GM04503 (cell line): Measurements from ENCODE around the gene C12orf76.
"Not testable (repeated sequence)": the region's sequence is repeated elsewhere in the genome, so short reads cannot be mapped to it uniquely, and the experiment has no call there.

ENCODE experiments used
- DNase-seq: peaks from one replicate; pipeline ENCODE4 v3.0.0-alpha.2; 2012; ENCODE audit warnings: low read depth

Gene C12orf76

DNA sequence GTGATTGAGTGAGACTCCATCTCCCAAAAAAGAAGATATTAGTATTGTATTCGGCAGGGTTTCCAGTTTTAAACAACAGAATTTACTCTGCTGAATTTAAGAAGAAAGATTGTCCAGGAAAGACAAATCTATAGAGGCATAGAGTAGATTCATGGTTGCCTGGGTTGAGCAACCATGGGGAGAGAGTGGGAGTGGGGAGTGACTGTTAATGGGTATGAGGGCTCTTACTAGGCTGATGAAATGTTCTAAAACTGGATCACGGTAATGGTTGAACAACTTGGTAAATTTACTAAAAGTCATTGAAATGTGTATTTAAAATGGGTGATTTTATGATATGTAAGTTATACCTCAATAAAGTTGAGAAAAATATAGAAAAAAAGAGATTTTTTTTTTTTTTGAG is 13.9 kb upstream of the C12orf76 start:
- DNase-seq = no peak

DNA sequence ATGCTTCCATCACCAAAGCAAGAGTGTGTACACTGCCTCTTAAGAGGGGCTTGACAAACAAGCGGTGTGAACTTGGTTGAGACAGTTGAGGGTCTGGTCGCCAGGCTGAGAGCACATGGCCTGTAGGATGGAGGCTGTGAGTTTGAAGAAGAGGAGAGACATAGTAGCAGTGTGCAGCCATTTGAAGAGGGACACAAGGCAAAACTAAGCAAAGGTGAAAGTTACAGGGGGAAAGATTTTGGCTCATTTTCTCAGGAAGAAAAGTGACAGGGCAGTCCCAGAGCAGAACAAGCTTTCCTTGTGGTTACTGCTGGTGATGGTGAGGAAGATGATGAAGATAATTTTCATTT is 11.3 kb upstream of the C12orf76 start:
- DNase-seq = no peak

DNA sequence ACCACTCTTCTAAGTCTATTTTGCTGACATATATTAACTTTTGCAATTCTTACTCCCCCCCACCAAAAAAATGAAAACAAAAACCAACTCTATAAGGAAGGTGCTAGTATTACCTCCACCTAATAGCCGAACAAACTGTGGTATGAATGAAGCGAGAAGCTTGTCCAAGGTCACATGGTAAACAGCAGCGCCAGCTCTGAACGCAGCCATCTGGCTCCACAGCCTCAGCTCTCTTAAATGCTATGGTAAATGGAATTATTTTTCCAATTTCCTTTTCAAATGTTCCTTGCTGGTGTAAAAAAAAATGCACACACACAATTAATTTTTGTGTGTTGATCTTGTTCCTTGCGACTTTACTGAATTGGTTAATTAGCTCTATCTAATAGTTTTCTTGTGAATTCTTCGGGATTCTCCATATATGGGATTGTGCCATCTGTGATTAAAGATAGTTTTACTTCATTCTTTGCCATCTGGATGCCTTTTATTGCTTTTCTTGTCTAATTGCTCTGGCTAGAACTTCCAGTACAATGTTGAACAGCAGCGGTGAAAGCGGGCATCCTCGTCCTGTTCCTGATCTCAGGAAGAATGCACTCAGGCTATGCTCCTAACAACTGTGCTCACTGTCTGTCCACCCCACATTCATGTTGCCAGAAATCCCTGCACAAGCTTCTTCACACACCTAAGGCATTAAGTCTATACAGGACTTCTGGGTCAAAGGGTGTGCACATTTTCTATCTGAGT is 10.7 kb upstream of the C12orf76 start:
- no peak for DNase-seq

DNA sequence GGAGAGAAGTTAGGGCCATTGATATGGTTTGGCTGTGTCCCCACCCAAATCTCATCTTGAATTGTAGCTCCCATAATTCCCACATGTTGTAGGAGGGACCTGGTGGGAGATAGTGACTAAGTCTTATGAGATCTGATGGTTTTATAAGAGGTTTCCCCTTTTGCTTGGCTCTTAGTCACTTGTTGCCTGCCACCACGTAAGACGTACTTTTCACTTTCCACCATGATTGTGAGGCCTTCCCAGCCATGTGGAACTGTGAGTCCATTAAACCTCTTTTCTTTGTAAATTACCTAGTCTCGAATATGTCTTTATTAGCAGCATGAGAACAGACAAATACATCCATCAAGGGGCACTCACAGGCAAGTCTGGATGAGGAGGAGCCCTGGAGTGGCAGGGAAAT is 8.3 kb upstream of the C12orf76 start:
- not testable (repeated sequence) for DNase-seq

DNA sequence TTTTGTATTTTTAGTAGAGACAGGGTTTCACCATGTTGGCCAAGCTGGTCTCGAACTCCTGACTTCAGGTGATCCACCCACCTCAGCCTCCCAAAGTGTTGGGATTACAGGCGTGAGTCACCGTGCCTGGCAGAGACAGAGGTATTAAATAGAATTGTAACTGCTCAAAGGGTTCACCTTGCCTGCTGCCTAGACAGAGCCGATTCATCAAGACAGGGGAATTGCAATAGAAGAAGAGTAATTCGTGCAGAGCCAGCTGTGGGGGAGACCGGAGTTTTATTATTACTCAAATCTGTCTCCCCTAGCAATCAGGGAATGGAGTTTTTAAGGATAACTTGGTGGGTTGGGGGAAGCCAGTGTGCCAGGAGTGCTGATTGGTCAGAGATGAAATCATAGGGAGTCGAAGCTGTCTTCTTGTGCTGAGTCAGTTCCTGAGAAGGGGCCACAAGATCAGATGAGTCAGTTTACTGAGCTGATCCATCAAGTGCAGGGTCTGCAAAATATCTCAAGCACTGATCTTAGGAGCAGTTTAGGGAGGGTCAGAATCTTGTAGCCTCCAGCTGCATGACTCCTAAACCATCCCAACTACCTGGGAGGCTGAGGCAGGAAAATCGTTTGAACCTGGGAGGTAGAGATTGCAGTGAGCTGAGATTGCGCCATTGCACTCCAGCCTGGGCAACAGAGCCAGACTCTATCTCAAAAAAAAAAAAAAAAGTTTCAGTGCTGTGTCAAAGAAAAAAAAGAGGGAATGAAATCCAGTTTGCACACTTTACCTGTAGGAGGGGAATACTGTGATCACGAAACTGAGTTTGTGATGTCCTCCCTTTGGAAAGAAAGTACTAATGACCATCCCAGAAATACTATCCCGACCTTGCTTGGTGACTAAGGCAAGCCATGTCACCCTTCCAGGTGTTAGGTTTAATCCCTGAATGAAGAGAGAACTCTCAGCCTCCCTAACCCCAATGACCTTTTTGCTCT is 7.3 kb upstream of the C12orf76 start:
- DNase-seq = peak; percentile 38

DNA sequence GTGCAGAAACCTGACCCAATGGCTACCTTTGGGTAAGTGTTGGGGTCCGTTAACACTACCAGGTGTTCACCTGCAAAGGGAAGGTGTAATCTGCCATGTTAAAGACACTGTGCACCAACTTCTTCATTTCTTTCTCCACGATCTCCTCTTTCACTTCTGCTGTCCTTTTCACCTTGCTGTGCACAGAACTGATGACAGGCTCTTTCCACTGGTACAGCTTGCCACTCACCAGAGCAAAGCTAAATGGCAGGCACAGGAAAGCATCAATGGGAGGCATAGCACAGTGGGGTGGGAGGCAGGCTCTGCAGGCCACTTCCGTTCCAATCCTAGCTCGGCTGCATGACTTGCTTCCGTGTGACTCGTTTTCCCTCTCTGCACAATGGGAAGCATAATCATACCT is 2.6 kb upstream of the C12orf76 start:
- DNase-seq = no peak

DNA sequence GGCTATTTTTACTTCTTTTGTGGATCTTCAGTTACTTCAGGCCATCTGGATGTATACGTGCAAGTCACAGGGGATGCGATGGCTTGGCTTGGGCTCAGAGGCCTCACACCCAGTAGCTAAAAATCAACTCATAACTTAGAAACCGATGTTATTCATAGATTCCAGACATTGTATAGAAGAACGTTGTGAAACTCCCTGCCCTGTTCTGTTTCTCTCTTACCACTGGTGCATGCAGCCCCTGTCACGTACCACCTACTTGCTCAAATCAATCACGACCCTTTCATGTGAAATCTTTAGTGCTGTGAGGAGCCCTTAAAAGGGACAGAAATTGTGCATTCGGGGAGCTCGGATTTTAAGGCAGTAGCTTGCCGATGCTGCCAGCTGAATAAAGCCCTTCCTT is 1.3 kb upstream of the C12orf76 start:
- DNase-seq = not testable (repeated sequence)

DNA sequence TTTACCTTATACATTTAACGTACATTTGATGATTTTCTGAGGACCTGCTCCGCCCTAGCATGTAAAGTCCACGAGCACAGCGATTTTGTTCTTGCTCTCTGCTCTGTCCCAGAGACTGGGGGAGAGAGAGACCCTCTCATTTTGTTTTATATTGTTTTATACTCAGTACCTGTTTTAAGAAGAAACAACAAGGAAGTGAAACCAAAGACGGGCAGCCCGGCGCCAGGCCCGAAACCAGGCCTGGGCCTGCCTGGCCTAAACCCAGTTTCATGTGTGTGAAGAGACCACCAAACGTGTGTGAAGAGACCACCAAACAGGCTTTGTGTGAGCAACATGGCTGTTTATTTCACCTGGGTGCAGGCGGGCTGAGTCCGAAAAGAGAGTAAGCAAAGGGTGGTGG is 712 bp upstream of the C12orf76 start:
- DNase-seq = not testable (repeated sequence)

DNA sequence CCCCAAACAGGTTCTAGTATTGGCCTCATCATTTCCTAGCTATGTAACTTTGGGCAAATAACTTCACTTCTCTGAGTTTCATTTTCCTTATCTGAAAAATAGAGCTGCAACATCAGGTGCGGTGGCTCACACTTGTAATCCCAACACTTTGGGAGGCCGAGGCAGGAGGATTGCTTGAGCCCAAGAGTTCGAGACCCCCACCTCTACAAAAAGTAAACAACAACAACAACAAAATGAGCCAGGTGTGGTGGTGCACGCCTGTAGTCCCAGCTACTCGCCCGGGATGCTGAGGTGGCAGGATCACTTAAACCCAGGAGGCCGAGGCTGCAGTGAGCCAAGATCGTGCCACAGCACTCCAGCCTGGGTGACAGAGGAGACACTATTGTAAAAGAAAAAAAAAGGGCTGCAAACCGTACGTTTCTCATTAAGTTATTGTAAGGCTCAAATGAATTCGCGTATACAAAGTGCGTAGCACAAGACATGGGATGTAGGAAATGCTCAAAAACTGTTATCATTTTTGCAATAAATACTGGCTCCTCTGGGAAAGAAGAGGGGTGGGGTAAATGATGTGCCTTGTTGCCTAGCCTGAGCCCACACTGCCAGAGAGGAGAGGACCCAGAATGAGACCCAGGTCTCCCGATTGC is 903 bp downstream of the C12orf76 start:
- DNase-seq = no peak

DNA sequence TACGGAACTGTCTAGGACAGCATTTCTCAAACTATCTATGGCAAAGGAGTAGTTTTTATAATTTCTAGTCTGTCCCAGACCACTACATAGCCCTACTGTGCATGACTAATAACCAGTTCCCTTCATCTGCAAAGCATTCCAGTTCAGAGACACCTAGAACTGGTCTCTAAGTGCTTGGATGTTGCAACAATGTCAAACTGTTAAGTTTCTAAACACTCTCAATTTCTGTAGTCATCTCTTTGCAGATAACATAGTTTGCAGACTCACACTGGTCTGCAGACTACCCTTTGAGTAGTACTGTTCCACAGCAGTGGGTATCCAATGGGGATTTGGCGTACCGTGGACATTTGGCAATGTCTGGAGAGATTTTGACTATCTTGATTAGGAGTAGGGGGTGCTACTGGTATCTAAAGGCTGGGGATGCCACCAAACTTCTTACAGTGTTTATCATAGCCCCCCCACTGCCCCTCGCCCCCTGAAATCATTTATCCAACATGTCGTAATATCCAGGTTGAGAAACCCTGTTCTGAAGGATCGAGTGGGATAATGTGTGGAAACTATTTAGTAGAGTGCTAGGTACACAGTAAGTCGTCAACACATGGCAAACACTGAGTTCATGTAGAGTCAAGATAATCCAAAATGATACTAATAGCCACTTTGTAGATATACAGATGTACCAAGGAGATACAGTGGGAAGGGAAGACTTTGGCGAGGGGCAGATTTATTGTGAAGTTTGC is 1.7 kb downstream of the C12orf76 start:
- DNase-seq = no peak

DNA sequence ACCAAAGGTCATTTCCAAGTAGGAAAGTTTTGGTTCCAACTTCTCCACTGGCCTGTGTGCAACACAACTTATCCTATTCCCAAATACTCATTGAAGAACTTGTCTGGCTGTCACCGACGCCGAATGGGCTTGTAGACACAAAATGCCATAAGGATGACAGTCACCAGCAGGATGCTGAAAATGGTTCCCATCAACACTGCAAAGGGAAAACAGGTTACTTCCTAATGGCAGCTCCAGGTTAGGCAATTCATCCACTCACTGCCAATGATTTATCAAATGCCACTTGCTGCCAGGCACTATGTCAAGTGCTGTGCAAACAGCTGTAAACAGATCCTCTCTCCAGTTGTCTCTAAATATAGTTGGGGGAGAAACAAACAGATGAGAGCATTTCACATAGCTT is 6.1 kb downstream of the C12orf76 start:
- no peak for DNase-seq

DNA sequence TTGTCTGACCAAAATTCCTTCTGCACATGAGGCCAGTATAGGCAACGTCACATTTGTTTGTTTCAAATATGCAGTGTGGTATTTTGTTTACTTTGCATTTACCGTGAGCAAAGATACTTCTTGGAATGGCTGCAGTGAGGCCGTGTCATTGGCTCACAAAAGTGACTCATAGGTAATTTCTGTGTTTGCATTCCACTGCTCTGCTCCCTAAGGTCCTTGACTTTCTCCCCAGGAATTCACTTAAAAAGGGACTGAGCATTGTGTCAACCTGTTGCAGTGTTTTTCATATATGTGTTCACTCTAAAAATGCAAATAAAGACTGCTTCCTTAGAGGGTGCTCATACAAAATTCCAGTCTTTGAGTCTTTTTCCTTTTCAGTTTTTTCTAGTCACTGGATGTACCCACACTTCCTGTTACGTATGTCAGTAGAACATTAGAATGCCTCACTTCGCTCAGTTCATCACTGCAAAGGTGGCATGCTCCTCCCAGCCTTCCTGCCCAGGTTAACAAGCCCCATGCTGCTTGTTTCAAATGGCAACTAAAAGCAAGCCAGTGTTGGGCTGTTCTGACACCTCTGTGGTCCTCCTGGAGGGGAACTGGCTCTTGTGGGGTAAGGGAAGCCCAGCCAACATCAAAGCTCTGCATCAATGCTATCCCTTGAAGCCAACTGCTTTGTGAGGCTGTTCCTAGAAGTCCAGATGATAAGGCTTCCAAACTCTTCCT is 9.1 kb downstream of the C12orf76 start:
- peak; percentile 98 for DNase-seq

DNA sequence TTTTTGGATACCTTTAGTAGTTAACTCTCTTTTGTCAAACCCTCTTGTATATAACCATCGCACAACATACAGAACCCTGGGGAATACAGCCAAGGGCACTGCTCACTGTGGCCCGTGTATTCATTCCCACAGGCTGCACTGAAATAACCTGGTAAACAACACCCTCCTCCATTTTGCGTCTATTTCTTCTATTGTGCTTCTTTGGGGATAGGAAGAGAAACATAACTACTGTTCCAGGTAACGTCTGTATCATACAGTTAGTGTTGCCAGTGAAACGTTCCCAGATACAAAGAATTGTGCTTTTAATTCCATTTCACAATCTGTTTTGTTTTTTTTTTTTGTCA is 9.6 kb downstream of the C12orf76 start:
- DNase-seq = no peak

DNA sequence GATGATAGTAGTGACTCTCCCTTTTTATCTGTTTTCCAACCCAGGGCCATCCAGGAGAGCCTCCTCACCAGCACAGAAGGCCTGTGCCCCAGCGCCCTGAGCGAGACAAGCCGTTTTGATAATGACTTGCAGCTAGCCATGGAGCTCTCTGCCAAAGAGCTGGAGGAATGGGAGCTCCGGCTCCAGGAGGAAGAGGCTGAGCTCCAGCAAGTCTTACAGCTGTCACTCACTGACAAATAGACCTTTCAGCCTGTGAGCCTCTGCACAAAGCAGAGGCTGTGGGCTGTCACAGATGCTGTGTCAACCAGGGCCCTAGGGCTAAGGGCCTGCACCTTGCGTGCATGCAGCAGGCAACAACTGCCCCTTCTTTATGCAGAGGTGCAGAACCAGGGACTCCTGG is 11.0 kb downstream of the C12orf76 start:
- DNase-seq = no peak

DNA sequence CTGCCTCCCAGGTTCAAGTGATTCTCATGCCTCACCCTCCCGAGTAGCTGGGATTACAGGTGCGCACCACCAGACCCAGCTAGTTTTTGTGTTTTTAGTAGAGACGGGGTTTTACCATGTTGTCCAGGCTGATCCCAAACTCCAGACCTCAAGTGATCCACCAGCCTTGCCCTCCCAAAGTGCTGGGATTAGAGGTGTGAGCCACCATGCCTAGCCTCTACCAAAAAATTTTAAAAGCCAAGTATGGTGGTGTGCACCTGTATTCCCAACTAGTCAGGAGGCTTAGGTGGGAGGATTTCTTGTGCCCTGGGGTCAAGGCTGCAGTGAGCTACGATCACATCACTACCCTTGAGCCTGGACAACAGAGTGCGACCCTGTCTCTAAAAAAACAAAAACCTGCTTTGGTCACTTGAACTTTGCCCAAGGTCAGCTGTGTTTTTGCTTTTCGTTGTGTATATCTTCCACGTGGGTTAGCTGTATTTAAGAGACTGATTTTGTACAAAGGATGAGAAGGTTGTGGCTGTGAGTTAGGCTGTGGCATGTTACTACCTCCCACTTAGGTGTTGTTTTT is 12.7 kb downstream of the C12orf76 start:
- no peak for DNase-seq

DNA sequence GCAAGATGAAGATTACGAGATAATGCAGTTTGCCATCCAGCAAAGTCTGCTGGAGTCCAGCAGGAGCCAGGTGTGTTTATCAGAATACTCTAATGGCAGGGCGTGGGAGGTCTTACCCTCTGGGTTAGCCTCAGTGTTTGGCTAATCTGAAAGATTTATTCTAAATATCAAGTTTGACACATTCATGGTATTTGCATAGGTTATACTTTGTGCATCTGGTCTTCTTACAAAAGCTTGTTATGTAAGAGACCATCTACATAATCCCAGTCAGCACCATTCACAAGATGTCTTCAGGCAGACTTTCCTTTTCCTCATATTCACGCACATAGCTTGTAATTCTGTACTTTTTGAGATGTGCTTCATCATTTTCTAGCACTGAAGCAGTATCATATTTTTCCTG is 14.4 kb downstream of the C12orf76 start:
- DNase-seq = no peak

DNA sequence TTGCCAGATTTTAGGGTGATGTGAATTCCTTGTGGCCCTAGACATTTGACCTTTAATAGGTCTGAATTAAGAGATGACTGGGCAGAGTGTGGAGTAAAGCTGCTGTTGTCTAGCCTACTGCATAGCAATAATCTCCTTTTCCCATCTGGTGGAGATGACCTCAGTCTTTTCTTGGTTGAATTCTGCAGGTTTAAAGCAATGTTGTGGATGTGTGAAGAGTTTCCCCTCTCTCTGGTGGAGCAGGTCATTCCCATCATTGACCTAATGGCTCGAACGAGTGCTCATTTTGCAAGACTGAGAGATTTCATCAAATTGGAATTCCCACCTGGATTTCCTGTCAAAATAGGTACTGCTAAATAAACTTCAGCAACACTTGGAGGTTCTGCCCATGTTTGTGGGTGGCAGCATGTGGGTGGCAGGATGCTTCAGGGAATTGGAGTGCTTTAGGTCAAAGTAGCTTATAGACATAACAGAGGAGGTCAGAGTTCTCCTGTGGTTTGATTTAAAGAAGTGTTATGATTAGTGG is 19.0 kb downstream of the C12orf76 start:
- DNase-seq = no peak

DNA sequence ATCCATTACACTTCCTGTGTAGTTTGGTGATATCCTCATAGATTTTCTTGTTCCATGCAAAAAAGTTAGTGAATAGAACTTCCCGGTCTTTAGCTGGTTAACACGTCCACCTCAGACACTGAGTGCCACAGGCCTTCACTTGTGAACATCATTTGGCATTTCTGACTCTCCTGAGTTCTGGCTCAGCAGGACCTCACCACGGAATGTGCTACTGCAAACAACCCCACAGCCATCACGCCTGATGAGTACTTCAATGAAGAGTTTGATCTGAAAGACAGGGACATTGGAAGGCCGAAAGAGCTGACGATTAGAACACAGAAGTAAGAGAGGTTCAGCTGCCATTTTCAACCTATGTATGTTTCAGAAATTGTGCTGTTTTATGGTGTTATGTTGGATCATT is 20.0 kb downstream of the C12orf76 start:
- DNase-seq = no peak

DNA sequence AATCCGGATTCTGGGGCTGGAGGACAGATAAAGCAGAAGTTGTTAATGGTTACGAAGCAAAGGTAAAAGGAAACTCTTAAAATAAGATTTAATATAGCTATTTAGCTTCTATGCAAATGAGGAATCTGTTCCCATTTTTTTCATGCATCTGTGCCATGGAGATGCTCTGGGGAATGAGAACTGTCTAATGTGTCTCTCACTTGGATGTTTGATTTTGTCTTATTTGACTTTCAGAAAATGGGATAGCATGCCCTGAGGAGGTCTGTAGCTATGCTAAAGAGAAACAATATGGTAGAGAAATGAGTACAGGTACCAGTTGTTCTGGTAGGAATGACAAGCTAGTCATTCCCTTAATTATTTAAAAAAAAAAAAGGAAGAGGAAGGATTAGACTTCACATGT is 24.3 kb downstream of the C12orf76 start:
- DNase-seq = no peak

DNA sequence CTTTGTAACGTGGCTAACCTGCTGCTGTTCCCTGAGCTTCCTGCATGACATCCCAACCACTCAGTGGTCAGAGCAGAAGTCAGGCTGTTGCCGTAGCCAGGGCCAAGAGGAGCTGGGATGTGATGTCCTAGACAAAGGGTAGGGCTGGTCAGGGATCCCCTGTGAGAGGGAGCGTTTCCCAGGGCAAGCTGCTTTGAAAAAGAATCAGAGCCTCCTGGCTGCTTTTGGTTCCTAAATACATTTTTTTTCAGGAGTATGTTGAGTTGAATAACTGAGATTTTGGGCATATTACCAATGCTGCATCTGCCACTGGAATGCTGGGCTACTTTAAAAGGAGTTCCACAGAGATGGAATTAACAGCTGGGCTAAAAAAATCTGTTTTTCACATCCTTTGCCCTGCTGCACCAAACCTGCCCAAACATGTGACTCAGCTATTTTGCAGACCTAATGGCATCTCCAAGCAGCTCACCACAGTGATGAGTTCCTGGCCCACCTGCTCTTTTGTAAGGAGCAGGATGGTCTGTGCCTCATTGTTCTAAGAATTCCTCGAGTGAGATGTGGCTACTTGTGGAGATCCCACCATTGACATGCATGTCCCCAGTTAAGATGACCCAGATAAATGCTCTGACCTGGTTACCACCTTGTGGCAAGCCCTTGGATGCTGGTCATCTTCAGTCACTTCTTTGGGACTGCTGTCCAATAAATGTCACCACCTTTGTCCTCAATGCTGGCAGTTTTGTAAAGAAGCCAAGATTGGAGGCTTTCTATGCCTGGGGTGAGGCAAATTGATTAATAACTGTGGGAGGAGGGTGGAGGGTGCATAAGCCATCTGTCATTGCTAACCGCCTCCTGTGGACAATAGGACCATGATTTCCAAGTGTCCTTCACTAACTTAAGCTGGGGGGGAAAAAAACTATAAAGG is 25.0 kb downstream of the C12orf76 start:
- DNase-seq = peak; percentile 62
